Activated T-helper 1 cell treated with anti-CD3 and anti-CD28 coated beads, Interleukin-12 subunit alpha, Interleukin-12 subunit beta, Interleukin-2, Interleukin-4 antibody, amounts not matched to agents 30 ng/mL and 10 ng/mL and 1 ng/mL, durations not matched to agents 14 hours and 24 hours and 36 hours (primary cell): ENCODE measurements around the gene ISG20L2. TPM values are rescaled to one million over a fixed set of nuclear protein-coding genes. Genes with fewer than 3 reads are reported as not detected.

Experiments used
- DNase-seq: peaks from one replicate; pipeline ENCODE4 v3.0.0; 2021; ENCODE audit warnings: low spot score
- H3K27ac Mint-ChIP-seq: one replicate; pipeline ENCODE4 v1.8.0; 2021; ENCODE audit warnings: mild to moderate bottlenecking, mixed read lengths
- H3K27me3 Mint-ChIP-seq: one replicate; pipeline ENCODE4 v1.8.0; 2022; ENCODE audit warnings: mild to moderate bottlenecking, moderate library complexity, mixed read lengths; ENCODE audit not compliant: insufficient read depth
- H3K36me3 Mint-ChIP-seq: one replicate; pipeline ENCODE4 v1.8.0; 2021; ENCODE audit warnings: low read depth, mixed read lengths
- H3K4me1 Mint-ChIP-seq: one replicate; pipeline ENCODE4 v1.8.0; 2021; ENCODE audit warnings: low read depth, mixed read lengths
- H3K4me3 Mint-ChIP-seq: one replicate; pipeline ENCODE4 v1.8.0; 2021; ENCODE audit warnings: mild to moderate bottlenecking, moderate library complexity, mixed read lengths
- H3K9me3 Mint-ChIP-seq: one replicate; pipeline ENCODE4 v1.8.0; 2021; ENCODE audit warnings: mixed read lengths
- intact Hi-C: fragments of 100-400 bp; cut with micrococcal nuclease; formaldehyde crosslinking; loops from one replicate; pipeline ENCODE4 v1.15.1; 2024
- total RNA-seq: library from RNA; stranded (reverse); gene quantifications from 2 replicates; pipeline ENCODE4 v1.2.3, GENCODE V29; 2022

ISG20L2 gene
- total RNA-seq, 1 donor from 2014 or later = 81.5 TPM

- Mint-ChIP-seq H3K27me3 (peaks cover 39% of the 10 kb centered on the region), H3K9me3 (no peaks in the 10 kb centered on the region), H3K4me3 (no peak overlapping the region), H3K4me1 (peaks cover 23% of the 10 kb centered on the region), H3K27ac (no peak overlapping the region), H3K36me3 (no peaks in the 10 kb centered on the region)
- intact Hi-C loops = loop anchor here (2.0 to 5.0 kb wide), 3 partner anchors 19 to 220 kb away; no protein-coding TSS in a partner anchor
- DNase-seq = no peak
Measured at GRCh38 chr1:156707417-156708217, 20.9 kb downstream of the ISG20L2 start.

- peaks cover 23% of the 10 kb centered on the region for H3K4me1 Mint-ChIP-seq
- H3K27ac Mint-ChIP-seq = peak overlapping the region; percentile 58
- H3K9me3 Mint-ChIP-seq = no peaks in the 10 kb centered on the region
- no peak for DNase-seq
- no peaks in the 10 kb centered on the region for H3K36me3 Mint-ChIP-seq
- peak overlapping the region; percentile 85 for H3K4me3 Mint-ChIP-seq
- H3K27me3 Mint-ChIP-seq = peaks cover 39% of the 10 kb centered on the region
- intact Hi-C loops = loop anchor here (1.0 to 5.0 kb wide), 4 partner anchors 18 to 220 kb away; no protein-coding TSS in a partner anchor
Measured at GRCh38 chr1:156706657-156707416, 21.7 kb downstream of the ISG20L2 start.

GRCh38 chr1:156705918-156706656 lies 22.5 kb downstream of the ISG20L2 start:
- H3K27me3 Mint-ChIP-seq = peaks cover 43% of the 10 kb centered on the region
- intact Hi-C loops = loop anchor here (1.0 to 5.0 kb wide), 5 partner anchors 17 to 221 kb away; no protein-coding TSS in a partner anchor
- no peaks in the 10 kb centered on the region for H3K9me3 Mint-ChIP-seq
- DNase-seq = peak; percentile 47
- peak overlapping the region; percentile 85 for H3K4me3 Mint-ChIP-seq
- H3K36me3 Mint-ChIP-seq = no peaks in the 10 kb centered on the region
- peaks cover 24% of the 10 kb centered on the region for H3K4me1 Mint-ChIP-seq
- H3K27ac Mint-ChIP-seq = peak overlapping the region; percentile 29

DNA sequence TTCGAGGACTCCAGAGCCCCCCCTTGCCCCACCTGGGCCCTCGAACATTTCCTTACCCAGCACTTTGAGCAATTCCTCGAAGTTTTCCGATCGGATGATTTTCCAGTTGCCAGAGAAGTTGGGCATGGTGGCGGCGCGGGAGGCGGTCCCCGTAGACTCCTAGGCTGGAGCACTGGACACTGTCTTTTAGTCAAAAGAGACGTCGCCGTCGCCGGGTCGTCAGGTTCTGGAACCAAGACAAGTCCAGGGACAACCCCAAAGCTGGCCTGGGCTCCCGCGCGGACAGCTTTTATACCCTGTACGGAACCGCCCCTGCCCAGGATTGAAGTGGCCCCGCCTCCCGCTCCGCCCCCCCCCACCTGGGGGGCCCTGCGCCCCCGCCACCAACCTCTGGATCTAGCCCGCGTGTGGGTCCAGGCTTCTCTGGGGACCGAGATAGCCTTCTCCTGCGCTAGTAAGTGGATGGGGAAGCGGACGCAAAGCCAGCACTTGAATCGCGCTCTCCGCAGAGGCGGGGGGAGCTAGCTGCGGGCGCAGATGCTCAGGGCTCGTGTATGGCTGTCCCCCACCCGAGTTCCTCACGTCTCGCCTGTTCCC lies 23.1 kb downstream of the ISG20L2 start, which contains the start of gene CRABP2:
CRABP2 (minus strand) TSS at position 263 of the 597 bp plus-strand sequence; CDS start at position 126, 137 bp downstream.
- Mint-ChIP-seq H3K4me1 (peaks cover 28% of the 10 kb centered on the region), H3K27ac (peak within 1 kb of the TSS; percentile 29), H3K36me3 (no peaks in the 10 kb centered on the region), H3K9me3 (no peaks in the 10 kb centered on the region), H3K4me3 (peak within 1 kb of the TSS; percentile 85), H3K27me3 (peaks cover 43% of the 10 kb centered on the region)
- DNase-seq = no peak
- intact Hi-C loops = loop anchor here (1.0 to 5.0 kb wide), 3 partner anchors 45 to 222 kb away; no protein-coding TSS in a partner anchor

DNA sequence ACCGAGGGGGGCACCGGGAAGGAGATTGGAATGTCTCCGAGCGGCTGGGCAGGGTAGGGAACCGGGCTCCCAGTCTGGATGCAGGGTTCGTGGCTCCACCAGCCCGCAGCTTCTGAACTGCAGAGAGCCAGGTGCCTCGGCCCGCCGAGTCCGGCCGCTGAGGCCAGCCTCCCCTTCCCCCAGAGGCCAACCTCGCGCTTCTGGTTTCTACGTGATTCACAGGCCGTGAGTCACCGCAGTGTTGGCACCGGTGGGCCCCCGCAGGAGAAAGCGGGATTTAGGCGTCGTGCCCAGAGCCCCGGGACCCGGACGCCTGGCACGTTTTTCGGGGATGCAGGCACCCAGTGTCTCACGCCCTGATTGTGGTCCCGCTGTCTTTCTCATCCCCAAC lies 23.6 kb downstream of the ISG20L2 start:
- H3K36me3 Mint-ChIP-seq = no peaks in the 10 kb centered on the region
- peaks cover 43% of the 10 kb centered on the region for H3K27me3 Mint-ChIP-seq
- no peak for DNase-seq
- no peak overlapping the region for H3K27ac Mint-ChIP-seq
- no peaks in the 10 kb centered on the region for H3K9me3 Mint-ChIP-seq
- intact Hi-C loops = loop anchor here (1.0 to 5.0 kb wide), 3 partner anchors 45 to 222 kb away; no protein-coding TSS in a partner anchor
- peaks cover 28% of the 10 kb centered on the region for H3K4me1 Mint-ChIP-seq
- H3K4me3 Mint-ChIP-seq = peak overlapping the region; percentile 85

DNA sequence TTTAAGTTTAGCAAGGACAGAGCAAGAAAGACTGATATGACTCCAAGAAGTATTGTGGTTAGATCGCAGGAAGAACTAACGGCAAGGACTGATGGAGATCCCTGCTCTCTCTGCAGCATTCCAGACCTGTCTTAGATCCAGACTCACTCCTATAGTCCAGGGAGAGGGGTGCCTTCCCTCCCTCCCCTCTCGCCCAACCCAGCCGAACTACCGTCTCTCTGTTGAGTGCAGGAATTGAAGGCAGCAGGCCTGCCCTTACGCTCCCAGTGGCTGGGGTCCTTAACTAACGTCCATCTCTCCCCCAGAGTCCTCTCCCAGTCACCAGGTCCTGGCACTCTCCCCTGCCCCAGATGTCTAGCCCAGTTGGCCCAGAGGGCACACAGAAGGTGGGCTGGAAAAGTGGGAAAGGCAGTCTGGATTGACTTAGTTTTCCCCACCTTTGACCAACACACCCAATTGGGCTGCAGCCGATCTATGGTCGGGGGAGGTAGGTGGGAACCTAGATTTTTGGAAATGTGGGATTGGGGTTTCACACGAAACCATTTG lies 24.3 kb downstream of the ISG20L2 start:
- no peak for DNase-seq
- no peaks in the 10 kb centered on the region for H3K9me3 Mint-ChIP-seq
- intact Hi-C loops = no loop called here
- H3K4me1 Mint-ChIP-seq = peaks cover 28% of the 10 kb centered on the region
- H3K27ac Mint-ChIP-seq = no peak overlapping the region
- peaks cover 45% of the 10 kb centered on the region for H3K27me3 Mint-ChIP-seq
- peak overlapping the region; percentile 31 for H3K4me3 Mint-ChIP-seq
- H3K36me3 Mint-ChIP-seq = no peaks in the 10 kb centered on the region

DNA sequence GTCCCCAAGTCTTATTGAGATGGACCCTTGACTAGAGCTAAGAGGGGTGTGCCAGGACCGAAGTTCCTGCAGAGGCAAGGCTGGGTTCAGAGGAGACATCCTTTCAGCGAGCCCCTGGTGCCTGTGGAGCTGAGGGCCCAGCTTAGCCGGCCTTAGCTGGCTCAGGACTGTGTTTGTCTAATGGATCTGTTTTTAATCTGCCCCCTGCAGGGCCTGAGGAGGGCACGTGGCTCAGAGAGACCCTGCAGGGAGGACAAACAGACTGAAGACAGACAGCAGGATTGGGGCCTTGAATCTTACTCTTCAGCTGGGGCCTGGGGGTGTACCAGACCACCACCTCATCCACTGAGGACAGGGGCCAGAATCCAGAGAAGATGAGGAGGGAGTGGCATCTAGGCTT lies 24.8 kb downstream of the ISG20L2 start:
- DNase-seq = no peak
- Mint-ChIP-seq H3K9me3 (no peaks in the 10 kb centered on the region), H3K27me3 (peaks cover 47% of the 10 kb centered on the region), H3K4me1 (peaks cover 28% of the 10 kb centered on the region), H3K27ac (no peak overlapping the region), H3K36me3 (no peaks in the 10 kb centered on the region), H3K4me3 (no peak overlapping the region)
- intact Hi-C loops = no loop called here

GRCh38 chr1:156703336-156703735 lies 25.2 kb downstream of the ISG20L2 start:
- DNase-seq = no peak
- Mint-ChIP-seq H3K4me3 (no peak overlapping the region), H3K36me3 (no peaks in the 10 kb centered on the region), H3K27me3 (peaks cover 43% of the 10 kb centered on the region), H3K4me1 (peaks cover 28% of the 10 kb centered on the region), H3K9me3 (no peaks in the 10 kb centered on the region), H3K27ac (no peak overlapping the region)
- intact Hi-C loops = no loop called here

- intact Hi-C loops = no loop called here
- no peak for DNase-seq
- H3K4me1 Mint-ChIP-seq = peaks cover 17% of the 10 kb centered on the region
Measured at GRCh38 chr1:156700736-156701531, 27.6 kb downstream of the ISG20L2 start.

DNA sequence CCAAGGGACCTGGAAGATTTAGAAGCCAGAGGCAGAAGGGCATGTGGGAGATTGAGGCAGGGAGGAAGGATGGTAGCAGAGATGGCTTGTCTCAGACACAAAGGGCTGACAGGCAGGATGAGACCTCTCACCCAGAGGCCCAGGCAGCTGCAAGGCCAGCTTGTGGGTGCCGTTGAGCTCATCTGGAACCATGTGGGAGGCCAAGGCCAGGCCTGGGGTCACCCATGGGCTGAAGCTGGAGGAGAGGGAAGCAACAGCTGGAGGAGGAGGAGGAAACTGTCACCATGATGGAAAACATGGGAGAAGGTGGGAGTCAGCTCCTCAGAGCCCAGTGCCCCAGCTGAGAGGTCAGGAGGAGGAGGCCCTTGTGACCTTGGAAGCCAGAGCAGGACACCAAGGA lies 29.6 kb downstream of the ISG20L2 start:
- Mint-ChIP-seq H3K4me3 (no peak overlapping the region), H3K36me3 (no peaks in the 10 kb centered on the region), H3K4me1 (peaks cover 6% of the 10 kb centered on the region), H3K9me3 (no peaks in the 10 kb centered on the region), H3K27me3 (peaks cover 27% of the 10 kb centered on the region), H3K27ac (no peak overlapping the region)
- no peak for DNase-seq
- intact Hi-C loops = no loop called here

More at GRCh38 chr1:156700736-156701531, 27.6 kb downstream of the ISG20L2 start:
- no peak overlapping the region for H3K4me3 Mint-ChIP-seq
- no peaks in the 10 kb centered on the region for H3K36me3 Mint-ChIP-seq
- H3K27ac Mint-ChIP-seq = no peak overlapping the region
- peaks cover 34% of the 10 kb centered on the region for H3K27me3 Mint-ChIP-seq
- H3K9me3 Mint-ChIP-seq = no peaks in the 10 kb centered on the region

- H3K27me3 Mint-ChIP-seq = peaks cover 30% of the 10 kb centered on the region
- H3K9me3 Mint-ChIP-seq = no peaks in the 10 kb centered on the region
- no peak overlapping the region for H3K4me3 Mint-ChIP-seq
- intact Hi-C loops = no loop called here
- peaks cover 12% of the 10 kb centered on the region for H3K4me1 Mint-ChIP-seq
- no peaks in the 10 kb centered on the region for H3K36me3 Mint-ChIP-seq
- H3K27ac Mint-ChIP-seq = peak overlapping the region; percentile 2
- no peak for DNase-seq
Measured at GRCh38 chr1:156697481-156697880, 31.1 kb downstream of the ISG20L2 start.
